RWPE2 (cell line): ENCODE measurements around the gene PNPO.

ENCODE experiments used
- ATAC-seq: fragments of 200-7000 bp; cut with Tn5 transposase; 3 replicates; pipeline ENCODE4 v1.9.1; 2021; ENCODE audit warnings: low read depth
- DNase-seq: peaks from one replicate; pipeline ENCODE4 v3.0.0-alpha.2; 2020; ENCODE audit warnings: low spot score
- H3K27ac ChIP-seq: fragments of 450-650 bp; 2 replicates; pipeline ENCODE4 v1.5.1; 2017; ENCODE audit warnings: mild to moderate bottlenecking; ENCODE audit not compliant: poor library complexity, severe bottlenecking
- H3K27me3 ChIP-seq: fragments of 250-450 bp; sonication (Bioruptor Pico); 2 replicates; pipeline ENCODE4 v1.5.1; 2021; ENCODE audit warnings: mild to moderate bottlenecking, moderate library complexity; ENCODE audit not compliant: insufficient read depth, poor library complexity, severe bottlenecking
- H3K36me3 ChIP-seq: fragments of 250-450 bp; sonication (Bioruptor Pico); 2 replicates; pipeline ENCODE4 v1.5.1; 2020; ENCODE audit warnings: low read depth, mild to moderate bottlenecking, moderate library complexity
- H3K4me1 ChIP-seq: fragments of 250-450 bp; sonication (Bioruptor Pico); 2 replicates; pipeline ENCODE4 v1.5.1; 2021; ENCODE audit warnings: mild to moderate bottlenecking, moderate library complexity; ENCODE audit not compliant: insufficient read depth, poor library complexity, severe bottlenecking
- H3K4me3 ChIP-seq: fragments of 250-450 bp; sonication (Bioruptor Pico); 2 replicates; pipeline ENCODE4 v1.5.1; 2021; ENCODE audit warnings: mild to moderate bottlenecking, moderate library complexity; ENCODE audit not compliant: severe bottlenecking
- H3K9me3 ChIP-seq: fragments of 250-450 bp; sonication (Bioruptor Pico); 2 replicates; pipeline ENCODE4 v1.5.1; 2021; ENCODE audit warnings: mild to moderate bottlenecking, moderate library complexity; ENCODE audit not compliant: severe bottlenecking
- TF ChIP-seq, protein P1 (sequence below): fragments of 450-650 bp; IDR thresholded peaks from one replicate; pipeline ENCODE4 v1.5.1; 2017; ENCODE audit warnings: mild to moderate bottlenecking, moderate library complexity; ENCODE audit not compliant: poor library complexity, severe bottlenecking

Gene PNPO

DNA sequence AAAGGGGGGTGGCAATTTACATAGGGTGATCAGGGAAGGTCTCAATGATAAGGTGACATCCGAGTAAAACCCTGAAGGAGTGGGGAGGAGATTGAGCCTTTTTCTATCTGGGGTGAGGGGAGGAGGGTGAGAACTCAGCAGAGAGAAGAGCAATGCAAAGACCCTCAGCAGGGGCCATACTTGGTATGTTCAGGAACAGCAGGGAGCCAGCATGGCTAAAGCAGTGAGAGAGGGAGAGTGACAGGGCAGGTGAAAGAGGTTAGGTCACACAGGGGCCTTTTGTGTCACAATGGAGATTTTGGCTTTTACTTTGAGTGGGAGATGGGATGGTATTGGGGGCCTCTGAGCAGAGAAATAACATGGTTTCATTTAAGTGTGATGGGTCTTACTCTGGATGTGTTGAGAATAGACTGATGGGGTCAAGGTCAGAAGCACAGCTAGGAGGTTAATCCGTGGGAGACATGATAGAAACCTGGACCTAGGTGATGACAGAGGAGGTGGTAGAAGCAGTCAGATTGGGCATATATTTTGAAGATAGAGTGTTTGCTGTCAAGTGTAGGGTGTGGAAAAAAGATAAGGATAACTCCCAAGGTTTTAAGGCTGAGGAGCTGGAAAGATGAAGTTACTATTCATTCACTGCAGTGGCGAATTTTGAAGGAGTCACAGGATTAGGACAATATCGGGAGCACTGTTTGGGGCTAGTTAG is 39.2 kb upstream of the PNPO start:
- DNase-seq = no peak
- no peak overlapping the region for H3K27ac ChIP-seq
- ATAC-seq = no peak
- H3K27me3 ChIP-seq = no peaks in the 10 kb centered on the region
- no peaks in the 10 kb centered on the region for H3K9me3 ChIP-seq
- no peak overlapping the region for H3K4me3 ChIP-seq
- peaks cover 13% of the 10 kb centered on the region; the same call in 1 of the 2 replicates for H3K36me3 ChIP-seq
- TF ChIP-seq, protein P1, sequence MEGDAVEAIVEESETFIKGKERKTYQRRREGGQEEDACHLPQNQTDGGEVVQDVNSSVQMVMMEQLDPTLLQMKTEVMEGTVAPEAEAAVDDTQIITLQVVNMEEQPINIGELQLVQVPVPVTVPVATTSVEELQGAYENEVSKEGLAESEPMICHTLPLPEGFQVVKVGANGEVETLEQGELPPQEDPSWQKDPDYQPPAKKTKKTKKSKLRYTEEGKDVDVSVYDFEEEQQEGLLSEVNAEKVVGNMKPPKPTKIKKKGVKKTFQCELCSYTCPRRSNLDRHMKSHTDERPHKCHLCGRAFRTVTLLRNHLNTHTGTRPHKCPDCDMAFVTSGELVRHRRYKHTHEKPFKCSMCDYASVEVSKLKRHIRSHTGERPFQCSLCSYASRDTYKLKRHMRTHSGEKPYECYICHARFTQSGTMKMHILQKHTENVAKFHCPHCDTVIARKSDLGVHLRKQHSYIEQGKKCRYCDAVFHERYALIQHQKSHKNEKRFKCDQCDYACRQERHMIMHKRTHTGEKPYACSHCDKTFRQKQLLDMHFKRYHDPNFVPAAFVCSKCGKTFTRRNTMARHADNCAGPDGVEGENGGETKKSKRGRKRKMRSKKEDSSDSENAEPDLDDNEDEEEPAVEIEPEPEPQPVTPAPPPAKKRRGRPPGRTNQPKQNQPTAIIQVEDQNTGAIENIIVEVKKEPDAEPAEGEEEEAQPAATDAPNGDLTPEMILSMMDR = no peak
- peaks cover 15% of the 10 kb centered on the region for H3K4me1 ChIP-seq

DNA sequence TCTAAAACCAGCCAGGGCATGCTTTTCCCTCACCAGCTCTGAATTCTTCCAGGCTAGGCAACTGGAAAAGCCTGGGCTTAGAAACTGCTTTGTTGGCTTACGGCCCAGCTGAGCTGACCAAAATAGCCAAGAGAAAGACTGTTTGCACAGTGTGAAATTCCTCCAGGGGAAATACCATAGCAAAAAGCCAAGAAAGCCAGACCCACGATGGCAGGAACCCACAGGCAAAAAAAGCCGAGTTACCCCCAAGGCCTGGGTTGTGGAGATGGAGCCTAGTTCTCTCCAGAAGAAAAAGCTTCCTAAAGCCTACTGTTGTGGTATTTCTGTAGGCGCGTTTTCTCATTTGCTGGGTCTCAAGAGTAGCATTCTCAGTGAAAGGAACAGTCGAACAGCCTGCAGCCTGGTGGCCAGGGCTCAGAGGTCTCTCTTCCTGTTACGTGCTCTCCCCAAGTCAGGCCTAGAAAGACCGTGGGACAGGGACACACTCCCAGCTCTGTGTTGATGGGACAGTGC is 36.1 kb upstream of the PNPO start:
- ATAC-seq (peak; percentile 79), DNase-seq (no peak)
- Histone ChIP-seq H3K36me3 (0 out of 2 replicates have a peak, but pooled peaks cover 4% of the 10 kb centered on the region), H3K27me3 (no peaks in the 10 kb centered on the region), H3K4me1 (peaks cover 13% of the 10 kb centered on the region), H3K27ac (peak overlapping the region; percentile 44), H3K4me3 (no peak overlapping the region), H3K9me3 (no peaks in the 10 kb centered on the region)
- TF ChIP-seq, protein P1 = no peak

DNA sequence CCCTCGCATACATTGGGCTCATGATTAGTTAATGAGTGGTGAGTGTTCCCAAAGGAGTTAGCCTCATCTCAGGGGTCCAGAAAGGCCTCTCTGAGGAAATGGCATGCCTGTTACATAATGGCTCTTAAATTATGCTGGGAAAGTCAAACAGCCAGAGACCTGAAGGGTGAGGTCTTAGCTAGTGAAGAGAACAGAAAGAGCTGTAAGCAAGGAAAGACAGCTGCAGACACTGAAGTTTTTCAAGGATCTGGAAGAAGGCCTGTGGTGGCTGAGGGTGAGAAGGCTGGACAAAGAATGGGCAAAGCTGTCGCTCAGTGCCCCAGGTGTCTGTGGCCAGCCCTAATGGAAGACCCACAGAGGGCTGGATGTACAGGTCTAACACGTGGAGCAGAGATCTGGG is 34.9 kb upstream of the PNPO start:
- H3K4me1 ChIP-seq = peaks cover 13% of the 10 kb centered on the region
- DNase-seq (no peak), ATAC-seq (no peak)
- no peak overlapping the region for H3K27ac ChIP-seq
- H3K27me3 ChIP-seq = no peaks in the 10 kb centered on the region
- H3K36me3 ChIP-seq = 0 out of 2 replicates have a peak, but pooled peaks cover 4% of the 10 kb centered on the region
- no peaks in the 10 kb centered on the region for H3K9me3 ChIP-seq
- TF ChIP-seq, protein P1 = no peak
- H3K4me3 ChIP-seq = no peak overlapping the region

DNA sequence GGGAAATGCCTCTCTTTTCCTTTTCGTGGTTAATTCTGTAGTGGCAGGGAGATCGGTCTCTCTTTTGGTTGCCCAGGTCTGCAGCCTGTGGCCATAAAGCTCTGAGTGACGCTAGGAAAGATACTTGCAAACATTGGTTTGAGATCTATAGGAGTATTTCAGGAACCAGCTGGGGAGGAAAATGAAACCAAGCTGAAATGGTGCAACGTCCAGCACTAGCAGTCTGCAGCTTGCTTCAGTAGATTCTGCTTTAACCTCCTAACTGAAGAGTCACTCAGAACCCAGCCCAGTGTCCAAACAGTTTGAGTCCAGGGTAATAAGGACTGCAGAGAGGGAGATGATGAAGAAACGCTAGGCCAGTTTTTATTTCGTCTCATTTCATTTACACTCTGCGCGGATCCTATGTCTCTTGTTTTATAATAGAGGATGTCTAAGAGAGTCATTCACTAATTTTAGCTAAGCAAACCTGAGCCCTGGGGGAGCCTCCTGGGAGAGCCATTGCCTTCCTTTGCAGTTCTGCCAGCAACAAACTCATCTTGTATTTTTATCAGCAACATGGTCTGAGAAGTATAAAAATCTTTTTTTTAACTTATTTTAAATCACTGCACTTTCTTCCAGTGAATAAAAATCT is 33.3 kb upstream of the PNPO start:
- no peak for ATAC-seq

More for the DNA sequence above, 33.3 kb upstream of the PNPO start:
- 0 out of 2 replicates have a peak, but pooled peaks cover 4% of the 10 kb centered on the region for H3K36me3 ChIP-seq
- H3K27me3 ChIP-seq = no peaks in the 10 kb centered on the region
- H3K4me3 ChIP-seq = no peak overlapping the region
- no peaks in the 10 kb centered on the region for H3K9me3 ChIP-seq
- H3K4me1 ChIP-seq = peaks cover 13% of the 10 kb centered on the region
- TF ChIP-seq, protein P1 = no peak
- no peak for DNase-seq
- H3K27ac ChIP-seq = no peak overlapping the region
